Stimulated activated CD8-positive, alpha-beta memory T cell treated with anti-CD3 and anti-CD28 coated beads, Interleukin-7, amount 100 ng/mL, for 48 hours (primary cell): ENCODE measurements around the gene BCL2L2.

Source experiments
- DNase-seq, 2 donors: peaks; one replicate each; pipeline ENCODE4 v3.0.0-alpha.2; 2020; ENCODE audit warnings: low read depth in 1 of 2; ENCODE audit errors: extremely low read depth in 1 of 2

BCL2L2 gene

DNA sequence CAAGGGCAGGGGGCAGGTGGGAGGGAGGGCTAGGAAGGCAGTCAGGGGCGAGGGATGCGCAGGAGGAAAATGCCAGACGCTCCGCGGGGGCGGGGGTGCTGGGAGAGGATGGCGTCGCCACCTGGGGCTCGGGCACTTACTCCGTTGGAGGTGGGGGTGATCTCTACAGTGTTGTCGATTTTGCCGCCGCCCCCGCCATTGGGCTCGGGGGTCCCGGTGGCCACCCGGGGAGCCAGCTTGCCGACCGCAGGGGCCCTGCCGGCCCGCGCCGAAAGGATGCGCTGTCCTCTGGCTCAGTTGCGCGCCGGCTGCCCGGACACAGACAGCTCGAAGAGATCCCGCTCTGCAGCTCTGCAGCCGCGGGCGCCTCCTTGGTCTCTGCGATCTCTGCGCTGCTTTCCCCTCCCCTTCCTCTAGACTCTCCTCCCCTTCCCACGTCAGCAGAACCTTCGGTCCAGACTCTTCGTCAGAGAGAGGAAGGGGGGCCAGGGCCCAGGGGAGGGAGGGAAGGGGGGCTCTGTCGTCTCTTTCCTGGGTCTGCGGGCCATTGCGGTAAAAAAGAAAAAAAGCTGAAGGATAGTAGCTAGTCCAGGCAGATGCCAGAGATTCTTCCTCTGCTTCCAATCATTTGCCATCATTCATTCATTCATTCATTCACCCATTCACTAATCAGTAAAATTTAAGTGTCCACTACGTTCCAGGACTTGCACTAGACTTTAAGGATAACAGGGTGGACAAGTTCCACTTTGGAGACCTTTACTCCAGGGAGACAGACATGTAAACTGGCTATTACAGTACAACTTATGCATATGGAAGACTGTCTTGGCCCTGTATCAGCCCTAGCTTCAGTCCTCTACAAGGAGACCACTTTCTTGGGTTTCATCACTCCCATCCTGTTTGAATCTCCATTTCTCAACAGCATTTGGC is 46.1 kb downstream of the BCL2L2 start, which contains the start of gene SLC22A17:
Gene SLC22A17, minus strand, starts transcription at position 382 of the 927 bp plus-strand sequence.
- peak in 1 of 2 donors; percentile 20 for DNase-seq

DNA sequence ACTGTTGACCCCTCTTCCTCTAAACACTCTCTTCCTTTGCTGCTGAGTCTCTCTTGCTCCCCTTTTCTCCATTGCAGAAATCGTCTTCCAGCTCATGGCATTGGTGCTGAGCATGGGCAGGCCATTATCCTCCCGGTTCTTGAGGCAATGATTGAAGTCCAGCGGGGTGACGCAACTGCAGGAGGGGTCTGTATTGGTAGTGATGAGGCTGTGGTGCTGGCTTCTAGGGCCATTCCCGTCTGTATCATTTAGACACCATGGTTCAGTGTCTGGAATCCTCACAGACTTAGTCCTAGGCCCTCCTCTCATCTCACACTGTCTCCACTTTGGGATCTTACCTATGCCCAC is 46.8 kb downstream of the BCL2L2 start:
- DNase-seq, result no peak

DNA sequence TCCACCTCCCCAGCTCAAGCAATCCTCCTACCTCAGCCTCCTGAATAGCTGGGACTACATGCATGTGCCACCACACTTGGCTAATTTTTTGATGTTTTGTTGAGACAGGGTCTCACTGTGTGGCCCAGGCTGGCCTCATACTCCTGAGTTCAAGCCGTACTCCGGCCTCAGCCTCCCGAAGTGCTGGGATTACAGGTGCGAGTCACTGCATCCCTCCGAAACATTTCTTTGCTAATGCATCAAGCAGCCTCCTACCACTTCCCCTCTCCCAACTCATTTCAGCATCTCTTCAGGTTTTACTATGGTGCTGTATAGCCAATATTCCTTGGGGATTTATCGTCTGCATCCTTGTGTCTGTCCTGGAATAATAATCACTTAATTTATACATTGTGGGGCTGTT is 48.4 kb downstream of the BCL2L2 start:
- DNase-seq, result no peak

DNA sequence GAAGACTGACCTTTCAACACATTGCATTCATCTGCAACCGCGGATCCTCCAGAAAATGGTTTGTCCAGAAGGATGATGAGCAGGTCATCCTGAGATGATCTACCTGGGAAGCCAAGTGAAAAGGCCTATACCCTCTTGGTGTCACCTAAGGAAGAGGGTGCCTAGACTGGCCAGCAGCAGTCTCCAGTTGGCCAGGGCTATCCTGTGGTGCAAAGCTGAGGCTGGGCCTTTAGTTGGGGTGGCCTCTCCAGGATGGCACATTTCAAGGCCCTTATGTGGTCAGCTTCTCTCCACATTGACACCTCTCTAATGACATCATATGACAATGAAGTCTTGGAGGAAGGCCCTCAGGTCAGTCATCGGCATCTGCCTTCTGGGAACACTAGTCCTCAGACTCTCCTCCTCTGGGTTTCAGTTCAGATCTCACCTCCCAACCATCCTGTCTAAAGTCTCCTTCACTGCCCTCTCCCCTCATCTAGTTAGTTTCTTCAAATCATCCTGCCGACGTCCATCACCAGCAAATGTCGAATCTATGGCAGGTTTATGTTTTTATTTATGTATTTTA is 49.3 kb downstream of the BCL2L2 start:
- DNase-seq, result no peak

DNA sequence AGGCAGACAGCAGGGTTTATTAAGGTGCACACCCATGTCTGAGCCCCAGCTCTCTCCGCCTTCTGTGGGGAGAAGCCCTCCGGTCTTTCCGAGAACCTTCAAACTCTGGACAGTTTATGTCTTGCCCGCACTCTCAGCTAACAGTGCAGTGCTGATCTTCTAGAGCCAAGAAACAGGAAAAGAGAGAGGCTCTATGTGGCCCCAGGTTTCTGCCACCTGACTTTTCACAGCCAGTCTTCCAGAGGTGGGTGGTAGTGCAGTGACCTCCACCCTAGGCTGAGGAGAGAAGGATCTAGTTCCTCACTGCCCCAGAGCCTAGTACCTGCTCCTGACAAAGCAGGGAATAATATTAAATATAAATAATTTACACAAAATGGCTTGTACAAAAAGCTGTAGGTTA is 50.0 kb downstream of the BCL2L2 start:
- no peak for DNase-seq

DNA sequence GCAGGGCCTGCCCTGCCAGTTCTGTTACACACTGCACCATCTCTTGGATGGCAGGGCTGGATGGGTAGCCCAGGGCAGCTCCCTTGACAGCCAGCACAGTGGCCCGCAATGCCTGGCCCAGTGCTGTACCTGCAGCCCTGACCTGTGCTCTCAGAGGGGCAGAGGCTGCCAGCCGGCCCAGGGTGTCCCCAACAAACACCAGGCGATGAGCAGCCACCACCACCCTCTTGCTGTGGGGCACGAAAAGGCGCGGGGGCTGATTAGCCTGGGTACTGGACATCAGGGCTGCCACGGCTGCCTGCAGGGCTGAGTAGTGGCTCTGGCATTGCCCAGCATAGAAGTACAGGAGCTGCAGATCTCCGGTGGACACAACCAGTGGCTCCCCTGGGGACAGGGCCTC is 50.6 kb downstream of the BCL2L2 start:
- no peak for DNase-seq

DNA sequence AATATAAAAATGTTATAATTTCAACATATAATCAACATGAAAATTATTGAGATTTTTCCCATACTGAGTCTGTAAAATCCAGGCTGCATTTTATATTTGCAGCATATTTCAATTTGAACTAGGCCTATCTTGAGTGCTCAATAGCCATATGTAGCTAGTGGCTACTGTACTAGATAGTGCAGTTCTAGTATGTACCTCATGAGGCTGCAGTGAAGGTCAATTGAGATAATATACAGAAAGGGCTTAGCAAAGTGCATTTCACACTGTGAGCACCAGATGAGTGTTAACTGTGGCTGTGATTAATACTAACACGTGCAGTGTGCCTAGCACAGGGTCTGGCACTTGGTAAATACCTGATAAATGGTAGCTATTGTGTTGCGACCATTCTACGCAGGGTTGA is 51.4 kb downstream of the BCL2L2 start:
- DNase-seq, result no peak

DNA sequence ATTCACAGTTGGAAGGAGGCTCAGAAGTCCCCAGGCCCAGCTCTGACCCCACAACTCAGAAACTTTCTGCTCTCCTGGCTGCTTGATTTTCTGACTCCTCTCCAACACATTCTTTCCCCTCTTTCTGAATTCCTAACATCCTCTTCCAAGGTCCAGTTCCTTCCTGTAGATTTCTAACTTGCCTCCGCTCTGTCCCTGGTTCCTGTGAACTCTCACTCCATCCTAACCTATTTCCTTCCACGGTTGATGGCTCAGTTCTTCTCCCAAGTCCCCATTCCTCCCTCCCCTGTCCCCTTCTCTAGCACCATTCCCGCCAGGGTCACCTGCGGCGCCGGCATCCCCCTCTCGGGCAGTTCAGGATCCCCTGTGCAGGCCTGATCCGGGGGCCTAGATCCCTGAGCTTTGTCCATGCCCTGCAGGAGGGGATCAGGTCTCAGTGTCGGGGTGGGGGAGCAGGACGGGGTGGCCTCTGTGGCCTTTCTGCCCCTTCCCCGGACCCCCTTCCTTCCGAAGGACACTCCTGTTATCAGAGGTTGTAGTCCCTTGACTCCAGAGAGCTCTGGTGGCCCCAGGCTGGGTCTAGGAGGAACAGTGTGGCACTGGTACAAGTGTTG is 52.0 kb downstream of the BCL2L2 start:
- no peak for DNase-seq

DNA sequence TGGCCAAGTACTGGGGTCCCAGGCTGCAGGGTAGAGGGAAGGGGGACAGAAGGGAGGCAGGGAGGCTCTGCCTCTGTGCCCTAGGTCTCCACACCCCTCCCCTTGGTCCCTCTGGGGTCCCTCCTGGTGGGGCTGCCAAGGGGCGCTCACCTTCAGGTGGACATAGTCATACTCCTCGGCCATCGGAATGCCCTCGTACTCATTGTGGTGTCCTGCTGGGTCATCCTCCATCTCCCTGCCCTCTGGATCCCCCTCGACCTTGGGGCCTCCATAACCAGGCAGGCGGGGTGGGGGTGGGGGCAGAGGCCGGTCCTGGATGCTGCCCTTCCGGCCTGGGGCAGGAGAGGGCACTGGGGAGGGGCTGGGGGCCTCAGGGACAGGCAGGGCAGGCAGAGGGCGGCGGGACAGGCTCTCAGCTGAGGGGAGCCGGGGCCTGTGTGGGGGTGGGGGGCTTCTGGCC is 52.6 kb downstream of the BCL2L2 start:
- DNase-seq, result no peak

DNA sequence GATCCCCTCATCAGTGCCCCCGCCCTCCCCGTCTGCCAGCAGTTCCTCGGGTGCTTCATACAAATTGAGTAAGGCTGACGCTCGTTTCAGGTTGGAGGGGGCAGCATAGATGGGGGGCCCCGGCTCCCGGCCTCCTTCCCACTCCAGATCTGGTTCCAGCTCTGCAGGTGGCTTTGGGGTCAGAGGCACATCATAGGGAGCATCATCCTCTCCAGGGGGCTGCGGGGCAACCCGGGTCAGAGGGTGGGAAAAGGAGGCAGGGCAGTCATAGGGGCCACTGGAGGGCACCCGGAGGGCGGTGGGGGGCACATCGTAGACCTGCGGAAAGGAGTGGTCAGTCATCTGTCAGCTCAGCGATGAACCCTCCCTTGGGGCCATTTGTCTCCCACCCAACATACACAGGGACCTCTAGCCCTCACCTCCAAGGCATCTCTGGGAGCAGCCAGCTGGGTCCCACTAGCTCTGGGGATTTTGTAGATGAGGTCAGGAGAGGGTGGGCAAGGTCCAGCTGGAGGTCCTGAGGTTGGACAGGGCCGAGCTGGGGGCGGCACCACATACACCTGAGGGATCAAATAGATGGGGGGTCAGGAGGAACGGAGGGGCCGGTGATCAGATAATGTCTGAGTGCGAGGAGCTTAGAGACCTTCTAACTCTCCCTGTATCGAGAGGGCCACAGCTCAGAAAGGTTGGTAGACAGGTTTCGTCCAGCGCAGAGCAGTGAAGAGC is 53.3 kb downstream of the BCL2L2 start:
- DNase-seq, result no peak

DNA sequence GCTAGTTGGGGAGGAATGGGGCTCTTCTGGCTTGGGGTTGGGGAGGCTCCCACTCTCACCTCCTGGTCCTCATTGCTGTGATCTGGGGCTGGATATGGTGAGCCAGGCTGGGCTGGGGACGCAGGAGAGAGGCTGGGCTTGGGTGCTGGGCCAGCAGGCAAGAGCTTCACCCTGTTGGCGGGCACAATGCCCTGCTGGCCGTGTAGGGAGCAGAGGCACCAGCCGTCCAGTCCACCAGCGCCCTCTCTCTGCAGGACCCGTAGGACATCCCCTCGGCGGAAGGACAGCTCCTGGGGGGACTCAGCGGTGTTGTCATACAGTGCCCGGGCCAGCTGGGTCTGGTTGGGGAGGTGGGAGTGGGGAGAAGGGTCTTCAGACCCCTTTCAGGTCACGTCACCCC is 53.9 kb downstream of the BCL2L2 start:
- DNase-seq, result no peak

DNA sequence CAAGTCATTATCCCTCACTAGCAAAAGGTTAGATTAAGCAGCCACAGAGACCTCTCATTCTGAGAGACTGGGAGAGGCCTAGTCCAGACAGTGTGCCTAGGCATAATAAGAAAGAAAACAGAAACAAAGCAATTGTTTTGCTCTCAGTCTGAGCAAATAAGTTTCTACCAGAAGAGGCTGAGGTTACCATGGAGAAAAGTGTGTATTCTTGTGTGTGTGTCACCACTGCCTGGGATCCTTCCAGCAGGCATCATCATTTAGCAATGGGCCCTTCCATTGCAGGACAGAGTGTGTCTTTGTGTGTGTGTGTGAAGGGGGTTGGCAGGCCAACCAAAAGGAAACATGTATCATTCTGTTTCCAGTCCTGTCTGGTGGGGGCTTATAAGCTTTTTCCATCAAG is 54.7 kb downstream of the BCL2L2 start:
- DNase-seq, result no peak
